PC-9 (cell line): ENCODE results near the gene HOOK2.

Experiments used
- EZH2 ChIP-seq: fragments of 200-600 bp; sonication (generic); IDR thresholded peaks from 2 replicates; pipeline ENCODE4 v1.8.0; 2017; ENCODE audit warnings: antibody characterized with exemption, low read depth
- TF ChIP-seq, protein P1 (sequence below): fragments of 200-600 bp; sonication (generic); conservative IDR thresholded peaks from 2 replicates; pipeline ENCODE4 v1.6.1; 2017; ENCODE audit warnings: mixed run types, antibody characterized with exemption, mild to moderate bottlenecking, moderate library complexity

DNA sequence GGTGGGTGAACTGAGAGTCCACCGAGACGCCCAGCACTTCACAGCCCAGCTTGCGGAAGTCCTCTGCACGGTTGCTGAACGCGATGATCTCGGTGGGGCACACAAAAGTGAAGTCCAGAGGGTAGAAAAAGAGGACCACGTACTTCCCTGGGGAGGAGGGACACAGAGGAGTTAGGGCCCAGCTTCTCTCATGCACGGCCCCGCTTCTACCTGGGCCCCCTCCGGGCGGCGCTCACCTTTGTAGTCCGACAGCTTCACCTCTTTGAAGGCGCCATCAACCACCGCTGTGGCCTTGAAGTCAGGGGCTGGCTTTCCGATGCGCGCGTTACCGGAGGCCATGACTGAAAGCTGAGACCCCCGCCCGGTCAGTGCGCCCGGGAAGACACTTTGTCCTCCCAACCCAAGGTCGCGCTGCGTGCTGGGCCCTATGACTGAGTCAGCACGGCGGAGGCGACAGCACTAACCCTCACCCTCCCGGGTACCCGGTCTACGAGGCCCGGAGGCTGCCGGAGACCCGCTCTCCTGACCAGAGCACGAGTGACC, 25.6 kb upstream of the HOOK2 start:
- TF ChIP-seq, protein P1, sequence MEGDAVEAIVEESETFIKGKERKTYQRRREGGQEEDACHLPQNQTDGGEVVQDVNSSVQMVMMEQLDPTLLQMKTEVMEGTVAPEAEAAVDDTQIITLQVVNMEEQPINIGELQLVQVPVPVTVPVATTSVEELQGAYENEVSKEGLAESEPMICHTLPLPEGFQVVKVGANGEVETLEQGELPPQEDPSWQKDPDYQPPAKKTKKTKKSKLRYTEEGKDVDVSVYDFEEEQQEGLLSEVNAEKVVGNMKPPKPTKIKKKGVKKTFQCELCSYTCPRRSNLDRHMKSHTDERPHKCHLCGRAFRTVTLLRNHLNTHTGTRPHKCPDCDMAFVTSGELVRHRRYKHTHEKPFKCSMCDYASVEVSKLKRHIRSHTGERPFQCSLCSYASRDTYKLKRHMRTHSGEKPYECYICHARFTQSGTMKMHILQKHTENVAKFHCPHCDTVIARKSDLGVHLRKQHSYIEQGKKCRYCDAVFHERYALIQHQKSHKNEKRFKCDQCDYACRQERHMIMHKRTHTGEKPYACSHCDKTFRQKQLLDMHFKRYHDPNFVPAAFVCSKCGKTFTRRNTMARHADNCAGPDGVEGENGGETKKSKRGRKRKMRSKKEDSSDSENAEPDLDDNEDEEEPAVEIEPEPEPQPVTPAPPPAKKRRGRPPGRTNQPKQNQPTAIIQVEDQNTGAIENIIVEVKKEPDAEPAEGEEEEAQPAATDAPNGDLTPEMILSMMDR, result no peak
- TF ChIP-seq EZH2, result no peak
